HCT116 (cell line): ENCODE data around the gene GNAI3. TPM values are rescaled to one million over a fixed set of nuclear protein-coding genes. Genes with fewer than 3 reads are reported as not detected.
A peak's percentile ranks its signal among the peaks of the same experiment; 100 is the strongest.

ENCODE experiments used
- ATAC-seq: fragments of 200-7000 bp; cut with Tn5 transposase; 2 replicates; pipeline ENCODE4 v1.9.1; 2020; ENCODE audit warnings: mild to moderate bottlenecking, moderate library complexity
- BruUV-seq: library from RNA; stranded (reverse); fragments of 400-500 nt; replicated peaks from 2 replicates; lab custom pipeline; 2021; lab: Mats Ljungman, UMichigan
- CTCF ChIA-PET: fragments of 300-600 bp; sonication (Branson Sonifier 250); formaldehyde crosslinking; loops from one replicate; lab custom pipeline; 2021; ENCODE audit warnings: antibody characterized with exemption; lab: Charles Lee
- POLR2A ChIA-PET: fragments of 300-600, 350-600 bp; sonication (Branson Sonifier 250); formaldehyde crosslinking; loops from one replicate; lab custom pipeline; 2021; ENCODE audit warnings: antibody characterized with exemption; lab: Charles Lee
- RAD21 ChIA-PET, 2 experiments: fragments of 300-600 bp; sonication (Branson Sonifier 250); formaldehyde crosslinking; loops; one replicate each; lab custom pipeline; 2023; ENCODE audit warnings: low total read pairs in 2 of 2; ENCODE audit not compliant: uncharacterized antibody in 2 of 2, unreplicated experiment in 2 of 2, low non-redundant PET in 1 of 2; lab: Charles Lee
- DNase-seq: peaks from one replicate; pipeline ENCODE4 v3.0.0-alpha.2; 2010; ENCODE audit warnings: low read depth, low spot score
- H2AFZ ChIP-seq: fragments of 200-600 bp; shearing (Covaris generic), sonication (generic); 2 replicates; pipeline ENCODE4 v1.6.1; 2017; ENCODE audit warnings: low read depth, mixed run types, mixed read lengths, antibody characterized with exemption, low read length; ENCODE audit not compliant: poor library complexity, severe bottlenecking
- H3K27ac ChIP-seq: 2 replicates; pipeline ENCODE4 v1.5.1; 2012; ENCODE audit warnings: low read depth, low read length
- H3K27me3 ChIP-seq: fragments of 200-600 bp; sonication (generic); 2 replicates; pipeline ENCODE4 v1.6.1; 2016; ENCODE audit warnings: mixed run types, low read length, mixed read lengths; ENCODE audit not compliant: insufficient read depth
- H3K36me3 ChIP-seq, 2 experiments: fragments of 200-500 bp in 1 of 2; fragments of 200-600 bp in 1 of 2; sonication (Bioruptor generic) in 1 of 2; sonication (generic) in 1 of 2; 2 replicates each; pipeline versions ENCODE4 v1.5.1 to v1.6.1; 2014 to 2016; ENCODE audit warnings: low read length in 2 of 2, inconsistent platforms in 1 of 2, mixed read lengths in 1 of 2, mixed run types in 1 of 2; ENCODE audit not compliant: insufficient read depth in 2 of 2, control insufficient read depth in 1 of 2
- H3K4me1 ChIP-seq, 2 experiments: fragments of 200-600 bp in 1 of 2; sonication (generic) in 1 of 2; 2 replicates each; pipeline versions ENCODE4 v1.5.1 to v1.6.1; 2012 to 2017; ENCODE audit warnings: low read length in 2 of 2, inconsistent platforms in 1 of 2, mild to moderate bottlenecking in 1 of 2, mixed read lengths in 1 of 2, mixed run types in 1 of 2, moderate library complexity in 1 of 2; ENCODE audit not compliant: insufficient read depth in 2 of 2, control insufficient read depth in 1 of 2
- H3K4me2 ChIP-seq: fragments of 200-600 bp; sonication (generic); 2 replicates; pipeline ENCODE4 v1.6.1; 2017; ENCODE audit warnings: mixed run types, low read length, mixed read lengths
- H3K4me3 ChIP-seq, 2 experiments: fragments of 200-600 bp in 1 of 2; sonication (generic) in 1 of 2; replicated peaks in 1 of 2; 2 replicates each; pipeline ENCODE4 v1.5.1; 2011 to 2016; ENCODE audit warnings: low read length in 2 of 2, control low read depth in 1 of 2, low read depth in 1 of 2, mild to moderate bottlenecking in 1 of 2, mixed read lengths in 1 of 2, mixed run types in 1 of 2
- H3K79me2 ChIP-seq: fragments of 200-600 bp; sonication (generic); 2 replicates; pipeline ENCODE4 v1.6.1; 2017; ENCODE audit warnings: mild to moderate bottlenecking, mixed run types, low read length, moderate library complexity, mixed read lengths; ENCODE audit not compliant: insufficient read depth
- H3K9ac ChIP-seq: fragments of 200-600 bp; sonication (generic); 2 replicates; pipeline ENCODE4 v1.6.1; 2016; ENCODE audit warnings: low read length, mixed read lengths
- H3K9me2 ChIP-seq: fragments of 200-600 bp; sonication (generic), shearing (Covaris generic); 2 replicates; pipeline ENCODE4 v1.6.1; 2017; ENCODE audit warnings: mixed run types, mild to moderate bottlenecking, moderate library complexity; ENCODE audit not compliant: insufficient read depth
- H3K9me3 ChIP-seq, 2 experiments: fragments of 200-500 bp in 1 of 2; fragments of 200-600 bp in 1 of 2; sonication (Bioruptor generic) in 1 of 2; sonication (generic) in 1 of 2; 2 replicates each; pipeline ENCODE4 v1.6.1; 2014 to 2017; ENCODE audit warnings: low read length in 2 of 2, mixed read lengths in 2 of 2, inconsistent platforms in 1 of 2, low read depth in 1 of 2, mild to moderate bottlenecking in 1 of 2, mixed run types in 1 of 2, moderate library complexity in 1 of 2; ENCODE audit not compliant: control insufficient read depth in 1 of 2, insufficient read depth in 1 of 2
- H4K20me1 ChIP-seq: fragments of 200-600 bp; sonication (generic), shearing (Covaris generic); 2 replicates; pipeline ENCODE4 v1.6.1; 2017; ENCODE audit warnings: mixed run types, mild to moderate bottlenecking, moderate library complexity; ENCODE audit not compliant: insufficient read depth
- ATF3 ChIP-seq: IDR thresholded peaks from 2 replicates; pipeline ENCODE4 v1.6.1; 2012
- CEBPB ChIP-seq: IDR thresholded peaks from 2 replicates; pipeline ENCODE4 v1.6.1; 2012; ENCODE audit warnings: low read depth
- ELF1 ChIP-seq: IDR thresholded peaks from 2 replicates; pipeline ENCODE4 v1.6.1; 2012; ENCODE audit warnings: low read depth, borderline replicate concordance
- EZH2 ChIP-seq: fragments of 200-600 bp; sonication (generic); IDR thresholded peaks from 2 replicates; pipeline ENCODE4 v1.6.1; 2017; ENCODE audit warnings: antibody characterized with exemption, mixed run types
- EZH2phosphoT487 ChIP-seq: fragments of 200-600 bp; IDR thresholded peaks from 2 replicates; pipeline ENCODE4 v1.6.1; 2018; ENCODE audit warnings: antibody characterized with exemption, borderline replicate concordance
- POLR2AphosphoS5 ChIP-seq: IDR thresholded peaks from 2 replicates; pipeline ENCODE4 v1.6.1; 2011; ENCODE audit warnings: mild to moderate bottlenecking, low read depth, low read length, moderate library complexity
- SIN3A ChIP-seq: IDR thresholded peaks from 2 replicates; pipeline ENCODE4 v1.6.1; 2012; ENCODE audit warnings: low read depth
- TCF7L2 ChIP-seq: IDR thresholded peaks from 2 replicates; pipeline ENCODE4 v1.7.0; 2011; ENCODE audit warnings: borderline replicate concordance, inconsistent platforms; ENCODE audit not compliant: insufficient read depth, insufficient read length; ENCODE audit errors: extremely low read depth
- YY1 ChIP-seq: IDR thresholded peaks from 2 replicates; pipeline ENCODE4 v1.6.1; 2011; ENCODE audit warnings: low read length, low read depth, moderate library complexity, mild to moderate bottlenecking; ENCODE audit not compliant: insufficient replicate concordance; ENCODE audit errors: extremely low read depth
- ZBTB33 ChIP-seq: IDR thresholded peaks from 2 replicates; pipeline ENCODE4 v1.6.1; 2011; ENCODE audit warnings: mild to moderate bottlenecking, low read length, moderate library complexity; ENCODE audit not compliant: insufficient replicate concordance; ENCODE audit errors: extremely low read depth
- ZNF274 ChIP-seq: fragments of 200-500 bp; sonication (Bioruptor generic); IDR thresholded peaks from 2 replicates; pipeline ENCODE4 v1.6.1; 2014; ENCODE audit warnings: mild to moderate bottlenecking, low read depth, low read length, inconsistent platforms
- intact Hi-C: fragments of 100-400 bp; cut with micrococcal nuclease; formaldehyde crosslinking; loops from 2 replicates; pipeline ENCODE4 v1.10.0; 2022
- total RNA-seq: library from RNA; stranded (reverse); gene quantifications from one replicate; pipeline ENCODE4 v1.2.1, GENCODE V29; 2021; ENCODE audit not compliant: unreplicated experiment

Gene GNAI3
- total RNA-seq, 1 experiment from 2014 or later: 9.5 TPM

- peak; percentile 68; the same call in 1 of the 2 replicates for TF ChIP-seq ELF1
- no peak for TF ChIP-seq ATF3
- TF ChIP-seq EZH2: no peak
- peak; percentile 81 for TF ChIP-seq YY1
- peak; percentile 98 for TF ChIP-seq POLR2AphosphoS5
- TF ChIP-seq ZNF274: no peak
- peak; percentile 88 for TF ChIP-seq SIN3A
Observed at GRCh38 chr1:109548321-109549267, at the start of gene GNAI3 (continued).

GRCh38 chr1:109499081-109499480, 49.3 kb upstream of the GNAI3 start:
- ATAC-seq: no peak
- DNase-seq: no peak
- RAD21 ChIA-PET: interaction anchor here in 1 of 2 experiments (1.8 kb wide), 1 partner anchor 34 kb away, joined by 6 read pairs; no protein-coding TSS in a partner anchor
- H3K4me2 ChIP-seq: no peak overlapping the region
- no peak overlapping the region for H3K9ac ChIP-seq
- POLR2A ChIA-PET: interaction anchor here (1.1 kb wide), 1 partner anchor 33 kb away, joined by 4 read pairs; no protein-coding TSS in a partner anchor
- no TSS peak for BruUV-seq
- no peaks in the 10 kb centered on the region for H3K9me2 ChIP-seq
- H3K9me3 ChIP-seq: no peaks in the 10 kb centered on the region
- no peak overlapping the region for H3K4me3 ChIP-seq
- no peak overlapping the region for H3K27ac ChIP-seq
- H3K27me3 ChIP-seq: no peaks in the 10 kb centered on the region
- CTCF ChIA-PET: interaction anchor here (0.7 to 5.0 kb wide), 5 partner anchors 15 to 164 kb away, joined by 3 to 70 read pairs (median 3); partner anchors contain the start of gene ATXN7L2
- peaks cover 4 to 5% of the 10 kb centered on the region in 2 experiments; a peak in 1 of 4 replicates for H3K36me3 ChIP-seq
- intact Hi-C loops: no loop called here
- H3K79me2 ChIP-seq: no peaks in the 10 kb centered on the region; the same call in 1 of the 2 replicates
- no peak for TF ChIP-seq TCF7L2
- no peak for TF ChIP-seq ZNF274
- TF ChIP-seq ZBTB33: no peak
- no peak for TF ChIP-seq YY1
- TF ChIP-seq EZH2phosphoT487: no peak
- TF ChIP-seq SIN3A: no peak
- TF ChIP-seq CEBPB: no peak
- TF ChIP-seq, all 23 proteins: peak for 0
- Histone ChIP-seq H2AFZ (no peak overlapping the region), H3K4me1 (peaks cover 4 to 11% of the 10 kb centered on the region in 2 experiments; a peak in 2 of 4 replicates), H4K20me1 (no peaks in the 10 kb centered on the region)
